HepG2 (cell line): ENCODE measurements around the gene NKPD1. TPM values are rescaled to one million over a fixed set of nuclear protein-coding genes. Genes with fewer than 3 reads are reported as not detected.

Experiments
- CREB1 ChIP-seq, 2 experiments: fragments of 450-650 bp in 1 of 2; IDR thresholded peaks; 2 replicates each; pipeline ENCODE4 v1.6.1; 2016 to 2017; ENCODE audit warnings: control low read depth in 1 of 2, mild to moderate bottlenecking in 1 of 2, missing compliant biosample characterization in 1 of 2, missing genetic modification characterization in 1 of 2
- POGZ ChIP-seq: sonication (generic); formaldehyde crosslinking; IDR thresholded peaks from 2 replicates; pipeline ENCODE4 v1.4.0; 2020; ENCODE audit warnings: mild to moderate bottlenecking, missing genetic modification reagents
- ZFY ChIP-seq: sonication (generic); formaldehyde crosslinking; IDR thresholded peaks from 2 replicates; pipeline ENCODE4 v1.4.0; 2020; ENCODE audit warnings: missing genetic modification reagents
- ZNF124 ChIP-seq: sonication (generic); formaldehyde crosslinking; IDR thresholded peaks from 2 replicates; pipeline ENCODE4 v1.4.0; 2020; ENCODE audit warnings: missing genetic modification reagents
- ZNF24 ChIP-seq: fragments of 450-650 bp; IDR thresholded peaks from 2 replicates; pipeline ENCODE4 v1.6.1; 2017; ENCODE audit warnings: antibody characterized with exemption, mild to moderate bottlenecking
- ZNF598 ChIP-seq: sonication (generic); formaldehyde crosslinking; IDR thresholded peaks from 2 replicates; pipeline ENCODE4 v1.5.1; 2020; ENCODE audit warnings: mild to moderate bottlenecking, missing genetic modification reagents, borderline replicate concordance
- ZNF788 ChIP-seq: sonication (generic); formaldehyde crosslinking; IDR thresholded peaks from 2 replicates; pipeline ENCODE4 v1.5.0; 2020; ENCODE audit warnings: mild to moderate bottlenecking, missing genetic modification reagents, borderline replicate concordance
- ZNF891 ChIP-seq: sonication (generic); formaldehyde crosslinking; IDR thresholded peaks from 2 replicates; pipeline ENCODE4 v1.5.0; 2020; ENCODE audit warnings: mild to moderate bottlenecking, missing genetic modification reagents
- polyA plus RNA-seq, 8 experiments: library from polyadenylated mRNA; depleted of rRNA in 3 of 8; stranded (reverse) in 7 of 8; unstranded in 1 of 8; fragments of >200 nt; fragmentation: Illumina TruSeq in 4 of 8; extraction: Trizol in 4 of 8; gene quantifications; 2 replicates each; pipeline versions ENCODE4 v1.2.1 to v1.2.3, GENCODE V29; 2011 to 2016; ENCODE audit warnings: low read depth in 4 of 8, missing spikeins in 1 of 8, mixed read lengths in 1 of 8; ENCODE audit not compliant: insufficient read depth in 1 of 8
- total RNA-seq, 5 experiments: library from RNA; depleted of rRNA; stranded (reverse); fragments of >200 nt; fragmentation: Illumina TruSeq; extraction: Trizol; gene quantifications; 2 replicates each; pipeline ENCODE4 v1.2.3, GENCODE V29; 2016; ENCODE audit warnings: low read depth in 1 of 5
- TF ChIP-seq, protein P1 (sequence below): sonication (generic); formaldehyde crosslinking; conservative IDR thresholded peaks from 2 replicates; pipeline ENCODE4 v1.8.0; 2022; ENCODE audit warnings: missing genetic modification reagents
- TF ChIP-seq, protein P2 (sequence below): sonication (generic); formaldehyde crosslinking; IDR thresholded peaks from 2 replicates; pipeline ENCODE4 v1.5.0; 2020; ENCODE audit warnings: missing genetic modification reagents
- TF ChIP-seq, protein P3 (sequence below): sonication (generic); formaldehyde crosslinking; IDR thresholded peaks from 2 replicates; pipeline ENCODE4 v1.5.0; 2020; ENCODE audit warnings: mild to moderate bottlenecking, missing genetic modification reagents
- TF ChIP-seq, protein P4 (sequence below): sonication (generic); formaldehyde crosslinking; IDR thresholded peaks from 2 replicates; pipeline ENCODE4 v1.4.0; 2020; ENCODE audit warnings: missing genetic modification reagents, mild to moderate bottlenecking, borderline replicate concordance
- TF ChIP-seq, protein P5 (sequence below): sonication (generic); formaldehyde crosslinking; IDR thresholded peaks from 2 replicates; pipeline ENCODE4 v1.4.0; 2020; ENCODE audit warnings: missing genetic modification reagents, borderline replicate concordance
- TF ChIP-seq, protein P6 (sequence below): sonication (generic); formaldehyde crosslinking; IDR thresholded peaks from 2 replicates; pipeline ENCODE4 v1.5.0; 2020; ENCODE audit warnings: missing genetic modification reagents, mild to moderate bottlenecking, borderline replicate concordance

The NKPD1 gene
- total and polyA plus RNA-seq, 2 of the 13 experiments (the other 11 are each of a cell fraction or from before 2014, with no cell fraction given) = 0.03 TPM; not detected in 1

DNA sequence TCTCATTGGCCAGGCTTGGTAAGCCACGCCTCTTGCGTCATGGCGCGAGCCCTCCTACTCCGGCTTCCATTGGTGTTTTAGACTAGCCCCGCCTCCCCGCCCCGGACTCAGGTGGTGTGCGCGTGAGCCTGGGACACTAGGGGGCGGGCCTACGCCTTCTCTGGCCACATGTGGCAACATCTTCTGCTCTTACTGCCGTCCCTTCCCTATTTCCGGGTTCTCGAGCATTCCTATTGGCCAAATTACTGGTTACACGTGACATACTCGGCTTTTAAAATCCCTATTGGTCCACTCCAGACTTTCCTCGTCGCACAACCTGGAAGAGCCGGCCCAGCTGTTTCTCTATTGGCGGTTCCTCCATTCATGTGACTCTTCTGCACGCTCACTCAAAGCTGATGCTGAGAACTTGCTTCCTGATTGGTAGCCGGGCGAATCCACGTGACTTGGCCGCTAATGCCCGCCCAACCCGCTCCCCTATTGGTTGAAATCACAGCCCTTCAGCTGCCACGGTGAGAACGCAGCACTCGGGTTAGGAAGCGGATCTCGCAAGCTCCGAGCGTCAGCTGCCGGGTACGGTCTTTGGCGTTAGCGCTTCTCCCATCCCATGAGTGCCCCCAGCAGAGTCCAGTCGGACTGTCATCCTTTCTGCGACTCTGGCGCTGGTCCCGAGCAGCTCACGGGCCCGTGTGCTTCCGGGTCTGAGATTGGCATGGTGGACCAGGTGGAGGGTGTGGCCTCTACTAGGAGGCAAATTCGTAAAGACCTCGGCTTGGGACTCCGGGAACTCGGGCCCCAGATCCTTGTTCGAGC lies 17.7 kb upstream of the NKPD1 start, which contains the start of gene BLOC1S3 (continued):
- TF ChIP-seq, protein P1, sequence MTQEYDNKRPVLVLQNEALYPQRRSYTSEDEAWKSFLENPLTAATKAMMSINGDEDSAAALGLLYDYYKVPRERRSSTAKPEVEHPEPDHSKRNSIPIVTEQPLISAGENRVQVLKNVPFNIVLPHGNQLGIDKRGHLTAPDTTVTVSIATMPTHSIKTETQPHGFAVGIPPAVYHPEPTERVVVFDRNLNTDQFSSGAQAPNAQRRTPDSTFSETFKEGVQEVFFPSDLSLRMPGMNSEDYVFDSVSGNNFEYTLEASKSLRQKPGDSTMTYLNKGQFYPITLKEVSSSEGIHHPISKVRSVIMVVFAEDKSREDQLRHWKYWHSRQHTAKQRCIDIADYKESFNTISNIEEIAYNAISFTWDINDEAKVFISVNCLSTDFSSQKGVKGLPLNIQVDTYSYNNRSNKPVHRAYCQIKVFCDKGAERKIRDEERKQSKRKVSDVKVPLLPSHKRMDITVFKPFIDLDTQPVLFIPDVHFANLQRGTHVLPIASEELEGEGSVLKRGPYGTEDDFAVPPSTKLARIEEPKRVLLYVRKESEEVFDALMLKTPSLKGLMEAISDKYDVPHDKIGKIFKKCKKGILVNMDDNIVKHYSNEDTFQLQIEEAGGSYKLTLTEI (CRISPR knock-in tag) = no peak
- TF ChIP-seq, protein P2, sequence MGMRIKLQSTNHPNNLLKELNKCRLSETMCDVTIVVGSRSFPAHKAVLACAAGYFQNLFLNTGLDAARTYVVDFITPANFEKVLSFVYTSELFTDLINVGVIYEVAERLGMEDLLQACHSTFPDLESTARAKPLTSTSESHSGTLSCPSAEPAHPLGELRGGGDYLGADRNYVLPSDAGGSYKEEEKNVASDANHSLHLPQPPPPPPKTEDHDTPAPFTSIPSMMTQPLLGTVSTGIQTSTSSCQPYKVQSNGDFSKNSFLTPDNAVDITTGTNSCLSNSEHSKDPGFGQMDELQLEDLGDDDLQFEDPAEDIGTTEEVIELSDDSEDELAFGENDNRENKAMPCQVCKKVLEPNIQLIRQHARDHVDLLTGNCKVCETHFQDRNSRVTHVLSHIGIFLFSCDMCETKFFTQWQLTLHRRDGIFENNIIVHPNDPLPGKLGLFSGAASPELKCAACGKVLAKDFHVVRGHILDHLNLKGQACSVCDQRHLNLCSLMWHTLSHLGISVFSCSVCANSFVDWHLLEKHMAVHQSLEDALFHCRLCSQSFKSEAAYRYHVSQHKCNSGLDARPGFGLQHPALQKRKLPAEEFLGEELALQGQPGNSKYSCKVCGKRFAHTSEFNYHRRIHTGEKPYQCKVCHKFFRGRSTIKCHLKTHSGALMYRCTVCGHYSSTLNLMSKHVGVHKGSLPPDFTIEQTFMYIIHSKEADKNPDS = no peak
- TF ChIP-seq, protein P3, sequence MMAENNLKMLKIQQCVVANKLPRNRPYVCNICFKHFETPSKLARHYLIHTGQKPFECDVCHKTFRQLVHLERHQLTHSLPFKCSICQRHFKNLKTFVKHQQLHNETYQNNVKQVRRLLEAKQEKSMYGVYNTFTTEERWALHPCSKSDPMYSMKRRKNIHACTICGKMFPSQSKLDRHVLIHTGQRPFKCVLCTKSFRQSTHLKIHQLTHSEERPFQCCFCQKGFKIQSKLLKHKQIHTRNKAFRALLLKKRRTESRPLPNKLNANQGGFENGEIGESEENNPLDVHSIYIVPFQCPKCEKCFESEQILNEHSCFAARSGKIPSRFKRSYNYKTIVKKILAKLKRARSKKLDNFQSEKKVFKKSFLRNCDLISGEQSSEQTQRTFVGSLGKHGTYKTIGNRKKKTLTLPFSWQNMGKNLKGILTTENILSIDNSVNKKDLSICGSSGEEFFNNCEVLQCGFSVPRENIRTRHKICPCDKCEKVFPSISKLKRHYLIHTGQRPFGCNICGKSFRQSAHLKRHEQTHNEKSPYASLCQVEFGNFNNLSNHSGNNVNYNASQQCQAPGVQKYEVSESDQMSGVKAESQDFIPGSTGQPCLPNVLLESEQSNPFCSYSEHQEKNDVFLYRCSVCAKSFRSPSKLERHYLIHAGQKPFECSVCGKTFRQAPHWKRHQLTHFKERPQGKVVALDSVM (CRISPR knock-in tag) = peak; percentile 55
- TF ChIP-seq ZNF788 (CRISPR knock-in tag) (0 out of 2 replicates have a peak, but pooled peaks have one; percentile 9), ZNF891 (CRISPR knock-in tag) (no peak), ZNF24 (no peak), ZNF124 (CRISPR knock-in tag) (no peak; the same call in 1 of the 2 replicates), ZNF598 (0 out of 2 replicates have a peak, but pooled peaks have one; percentile 50), POGZ (CRISPR knock-in tag) (peak; percentile 41; the same call in 1 of the 2 replicates), CREB1 (IDR thresholded peaks at IDR 0.05) (peak; percentile 90), CREB1 (CRISPR knock-in tag; IDR thresholded peaks at IDR 0.05) (peak; percentile 98), ZFY (CRISPR knock-in tag) (no peak; the same call in 1 of the 2 replicates)
- TF ChIP-seq, protein P4, sequence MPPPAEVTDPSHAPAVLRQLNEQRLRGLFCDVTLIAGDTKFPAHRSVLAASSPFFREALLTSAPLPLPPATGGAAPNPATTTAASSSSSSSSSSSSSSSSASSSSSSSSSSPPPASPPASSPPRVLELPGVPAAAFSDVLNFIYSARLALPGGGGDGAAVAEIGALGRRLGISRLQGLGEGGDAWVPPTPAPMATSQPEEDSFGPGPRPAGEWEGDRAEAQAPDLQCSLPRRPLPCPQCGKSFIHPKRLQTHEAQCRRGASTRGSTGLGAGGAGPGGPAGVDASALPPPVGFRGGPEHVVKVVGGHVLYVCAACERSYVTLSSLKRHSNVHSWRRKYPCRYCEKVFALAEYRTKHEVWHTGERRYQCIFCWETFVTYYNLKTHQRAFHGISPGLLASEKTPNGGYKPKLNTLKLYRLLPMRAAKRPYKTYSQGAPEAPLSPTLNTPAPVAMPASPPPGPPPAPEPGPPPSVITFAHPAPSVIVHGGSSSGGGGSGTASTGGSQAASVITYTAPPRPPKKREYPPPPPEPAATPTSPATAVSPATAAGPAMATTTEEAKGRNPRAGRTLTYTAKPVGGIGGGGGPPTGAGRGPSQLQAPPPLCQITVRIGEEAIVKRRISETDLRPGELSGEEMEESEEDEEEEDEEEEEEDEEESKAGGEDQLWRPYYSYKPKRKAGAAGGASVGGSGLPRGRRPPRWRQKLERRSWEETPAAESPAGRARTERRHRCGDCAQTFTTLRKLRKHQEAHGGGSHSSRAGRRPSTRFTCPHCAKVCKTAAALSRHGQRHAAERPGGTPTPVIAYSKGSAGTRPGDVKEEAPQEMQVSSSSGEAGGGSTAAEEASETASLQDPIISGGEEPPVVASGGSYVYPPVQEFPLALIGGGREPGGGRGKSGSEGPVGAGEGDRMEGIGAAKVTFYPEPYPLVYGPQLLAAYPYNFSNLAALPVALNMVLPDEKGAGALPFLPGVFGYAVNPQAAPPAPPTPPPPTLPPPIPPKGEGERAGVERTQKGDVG (CRISPR knock-in tag) = no peak
- TF ChIP-seq, protein P5, sequence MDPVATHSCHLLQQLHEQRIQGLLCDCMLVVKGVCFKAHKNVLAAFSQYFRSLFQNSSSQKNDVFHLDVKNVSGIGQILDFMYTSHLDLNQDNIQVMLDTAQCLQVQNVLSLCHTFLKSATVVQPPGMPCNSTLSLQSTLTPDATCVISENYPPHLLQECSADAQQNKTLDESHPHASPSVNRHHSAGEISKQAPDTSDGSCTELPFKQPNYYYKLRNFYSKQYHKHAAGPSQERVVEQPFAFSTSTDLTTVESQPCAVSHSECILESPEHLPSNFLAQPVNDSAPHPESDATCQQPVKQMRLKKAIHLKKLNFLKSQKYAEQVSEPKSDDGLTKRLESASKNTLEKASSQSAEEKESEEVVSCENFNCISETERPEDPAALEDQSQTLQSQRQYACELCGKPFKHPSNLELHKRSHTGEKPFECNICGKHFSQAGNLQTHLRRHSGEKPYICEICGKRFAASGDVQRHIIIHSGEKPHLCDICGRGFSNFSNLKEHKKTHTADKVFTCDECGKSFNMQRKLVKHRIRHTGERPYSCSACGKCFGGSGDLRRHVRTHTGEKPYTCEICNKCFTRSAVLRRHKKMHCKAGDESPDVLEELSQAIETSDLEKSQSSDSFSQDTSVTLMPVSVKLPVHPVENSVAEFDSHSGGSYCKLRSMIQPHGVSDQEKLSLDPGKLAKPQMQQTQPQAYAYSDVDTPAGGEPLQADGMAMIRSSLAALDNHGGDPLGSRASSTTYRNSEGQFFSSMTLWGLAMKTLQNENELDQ (CRISPR knock-in tag) = no peak
- TF ChIP-seq, protein P6, sequence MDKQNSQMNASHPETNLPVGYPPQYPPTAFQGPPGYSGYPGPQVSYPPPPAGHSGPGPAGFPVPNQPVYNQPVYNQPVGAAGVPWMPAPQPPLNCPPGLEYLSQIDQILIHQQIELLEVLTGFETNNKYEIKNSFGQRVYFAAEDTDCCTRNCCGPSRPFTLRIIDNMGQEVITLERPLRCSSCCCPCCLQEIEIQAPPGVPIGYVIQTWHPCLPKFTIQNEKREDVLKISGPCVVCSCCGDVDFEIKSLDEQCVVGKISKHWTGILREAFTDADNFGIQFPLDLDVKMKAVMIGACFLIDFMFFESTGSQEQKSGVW (CRISPR knock-in tag) = no peak
